Keratinocyte (primary cell): ENCODE measurements around the gene EPHA6. TPM values are rescaled to one million over a fixed set of nuclear protein-coding genes. Genes with fewer than 3 reads are reported as not detected.

Experiments
- DNase-seq: peaks from one replicate; pipeline ENCODE4 v3.0.0-alpha.2; 2011; ENCODE audit warnings: low read depth, missing footprints, low spot score
- FAIRE-seq: peaks from 2 replicates; lab custom pipeline; 2011; peaks lifted over from hg19 to GRCh38; lab: Jason Lieb, UNC
- H2AFZ ChIP-seq: 2 replicates; pipeline ENCODE4 v1.6.0; 2012; ENCODE audit warnings: low read length, control low read depth, inconsistent platforms; ENCODE audit not compliant: control insufficient read depth
- H3K27ac ChIP-seq: 2 replicates; pipeline ENCODE4 v1.5.1; 2011; ENCODE audit warnings: low read length; ENCODE audit not compliant: control insufficient read depth, insufficient read depth
- H3K27me3 ChIP-seq: 3 replicates; pipeline ENCODE4 v1.6.0; 2011; ENCODE audit warnings: low read length; ENCODE audit not compliant: control insufficient read depth, insufficient read depth; ENCODE audit errors: extremely low read depth
- H3K36me3 ChIP-seq, 2 experiments: 2 replicates in 1 of 2; 3 replicates in 1 of 2; pipeline ENCODE4 v1.5.1; 2011; ENCODE audit warnings: low read length in 2 of 2, mild to moderate bottlenecking in 1 of 2; ENCODE audit not compliant: control insufficient read depth in 2 of 2, insufficient read depth in 2 of 2; ENCODE audit errors: extremely low read depth in 1 of 2
- H3K4me1 ChIP-seq: 3 replicates; pipeline ENCODE4 v1.5.1; 2011; ENCODE audit warnings: low read length; ENCODE audit not compliant: control insufficient read depth, insufficient read depth; ENCODE audit errors: extremely low read depth
- H3K4me2 ChIP-seq: 3 replicates; pipeline ENCODE4 v1.6.0; 2011; ENCODE audit warnings: low read depth, low read length; ENCODE audit not compliant: control insufficient read depth, insufficient read depth; ENCODE audit errors: extremely low read depth
- H3K4me3 ChIP-seq, 3 experiments: fragments of 200-600 bp in 1 of 3; sonication (generic) in 1 of 3; 2 replicates in 2 of 3; 3 replicates in 1 of 3; pipeline ENCODE4 v1.5.1; 2011 to 2016; ENCODE audit warnings: low read length in 3 of 3, mild to moderate bottlenecking in 3 of 3, control low read depth in 2 of 3, inconsistent platforms in 1 of 3, low read depth in 1 of 3, mixed read lengths in 1 of 3, mixed run types in 1 of 3, moderate library complexity in 1 of 3; ENCODE audit not compliant: control insufficient read depth in 2 of 3, insufficient read depth in 2 of 3; ENCODE audit errors: extremely low read depth in 1 of 3
- H3K79me2 ChIP-seq: 2 replicates; pipeline ENCODE4 v1.6.0; 2012; ENCODE audit warnings: low read length; ENCODE audit not compliant: control insufficient read depth, insufficient read depth
- H3K9ac ChIP-seq: 3 replicates; pipeline ENCODE4 v1.6.0; 2011; ENCODE audit warnings: low read length; ENCODE audit not compliant: control insufficient read depth, insufficient read depth; ENCODE audit errors: extremely low read depth
- H3K9me1 ChIP-seq: 3 replicates; pipeline ENCODE4 v1.6.0; 2011; ENCODE audit warnings: low read length; ENCODE audit not compliant: control insufficient read depth, insufficient read depth; ENCODE audit errors: extremely low read depth
- H3K9me3 ChIP-seq: 2 replicates; pipeline ENCODE4 v1.5.1; 2012; ENCODE audit warnings: low read depth, low read length; ENCODE audit not compliant: control insufficient read depth
- H4K20me1 ChIP-seq: 3 replicates; pipeline ENCODE4 v1.6.0; 2011; ENCODE audit warnings: low read length; ENCODE audit not compliant: control insufficient read depth, insufficient read depth; ENCODE audit errors: extremely low read depth
- EZH2 ChIP-seq: IDR thresholded peaks from one replicate; pipeline ENCODE4 v1.6.1; 2012; ENCODE audit warnings: inconsistent platforms, mild to moderate bottlenecking, low read length, moderate library complexity
- dilution Hi-C: fragments of 300-500 bp; cut with MboI; formaldehyde crosslinking; loops from one replicate; pipeline ENCODE4 v1.7.0; 2020; ENCODE audit warnings: low sequenced_read_pairs; ENCODE audit not compliant: extremely low pct_ligation_motif_present
- polyA plus RNA-seq, 5 experiments: library from polyadenylated mRNA; depleted of rRNA in 3 of 5; stranded (reverse) in 3 of 5; stranded (forward) in 1 of 5; unstranded in 1 of 5; fragments of >200 nt; gene quantifications; 1 replicate in 1 of 5; 2 replicates in 3 of 5; 3 replicates in 1 of 5; pipeline versions ENCODE4 v1.2.1 to v1.2.3, GENCODE V29; 2011 to 2012; ENCODE audit warnings: missing spikeins in 2 of 5, low read depth in 1 of 5, low replicate concordance in 1 of 5
- TF ChIP-seq, protein P1 (sequence below), 3 experiments: IDR thresholded peaks in 1 of 3; conservative IDR thresholded peaks in 1 of 3; optimal IDR thresholded peaks in 1 of 3; 2 replicates in 2 of 3; 3 replicates in 1 of 3; pipeline versions ENCODE3 to v1.5.1; 2011; ENCODE audit warnings: low read length in 3 of 3, mild to moderate bottlenecking in 3 of 3, moderate library complexity in 2 of 3, control low read depth in 1 of 3, inconsistent platforms in 1 of 3; ENCODE audit not compliant: insufficient read depth in 2 of 3; ENCODE audit errors: extremely low read depth in 1 of 3

Gene EPHA6
- polyA plus RNA-seq, 1 donor (not counting 4 experiments of a cell fraction or from before 2014, with no cell fraction given), result not detected

DNA sequence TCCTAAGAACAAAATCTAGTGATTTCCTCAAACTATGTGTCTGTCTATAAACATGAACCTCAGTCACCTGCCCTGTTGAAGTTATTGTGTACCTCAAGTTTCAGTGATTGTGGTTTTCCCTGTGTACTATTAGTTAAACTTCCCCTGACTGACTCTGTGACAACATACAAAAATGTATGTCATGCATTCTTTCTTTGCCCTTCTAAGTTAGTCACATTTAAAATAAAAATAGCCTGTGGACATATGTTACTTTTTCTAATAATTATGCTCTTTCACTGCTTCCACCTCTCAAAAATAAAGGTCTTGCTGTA lies 29.8 kb downstream of the EPHA6 start:
- Histone ChIP-seq H3K9me3 (no peaks in the 10 kb centered on the region), H3K79me2 (no peaks in the 10 kb centered on the region), H3K9me1 (no peaks in the 10 kb centered on the region), H3K27ac (no peak overlapping the region), H3K27me3 (no peaks in the 10 kb centered on the region), H3K4me2 (no peak overlapping the region), H4K20me1 (no peaks in the 10 kb centered on the region), H3K4me1 (no peaks in the 10 kb centered on the region), H3K9ac (no peak overlapping the region), H3K36me3 (no peaks in the 10 kb centered on the region), H3K4me3 (no peak overlapping the region), H2AFZ (no peak overlapping the region)
- FAIRE-seq, result no peak
- no peak for TF ChIP-seq EZH2
- TF ChIP-seq, protein P1, sequence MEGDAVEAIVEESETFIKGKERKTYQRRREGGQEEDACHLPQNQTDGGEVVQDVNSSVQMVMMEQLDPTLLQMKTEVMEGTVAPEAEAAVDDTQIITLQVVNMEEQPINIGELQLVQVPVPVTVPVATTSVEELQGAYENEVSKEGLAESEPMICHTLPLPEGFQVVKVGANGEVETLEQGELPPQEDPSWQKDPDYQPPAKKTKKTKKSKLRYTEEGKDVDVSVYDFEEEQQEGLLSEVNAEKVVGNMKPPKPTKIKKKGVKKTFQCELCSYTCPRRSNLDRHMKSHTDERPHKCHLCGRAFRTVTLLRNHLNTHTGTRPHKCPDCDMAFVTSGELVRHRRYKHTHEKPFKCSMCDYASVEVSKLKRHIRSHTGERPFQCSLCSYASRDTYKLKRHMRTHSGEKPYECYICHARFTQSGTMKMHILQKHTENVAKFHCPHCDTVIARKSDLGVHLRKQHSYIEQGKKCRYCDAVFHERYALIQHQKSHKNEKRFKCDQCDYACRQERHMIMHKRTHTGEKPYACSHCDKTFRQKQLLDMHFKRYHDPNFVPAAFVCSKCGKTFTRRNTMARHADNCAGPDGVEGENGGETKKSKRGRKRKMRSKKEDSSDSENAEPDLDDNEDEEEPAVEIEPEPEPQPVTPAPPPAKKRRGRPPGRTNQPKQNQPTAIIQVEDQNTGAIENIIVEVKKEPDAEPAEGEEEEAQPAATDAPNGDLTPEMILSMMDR (optimal IDR thresholded peaks at IDR 0.05 in 1 of 3, IDR thresholded peaks at IDR 0.05 in 1 of 3, conservative IDR thresholded peaks at IDR 0.05 in 1 of 3; ENCODE audit: extremely low read depth in 1 of 3, insufficient read depth in 2 of 3, low read length in 3 of 3), result no peak
- no peak for DNase-seq
- dilution Hi-C loops, result no loop called here

DNA sequence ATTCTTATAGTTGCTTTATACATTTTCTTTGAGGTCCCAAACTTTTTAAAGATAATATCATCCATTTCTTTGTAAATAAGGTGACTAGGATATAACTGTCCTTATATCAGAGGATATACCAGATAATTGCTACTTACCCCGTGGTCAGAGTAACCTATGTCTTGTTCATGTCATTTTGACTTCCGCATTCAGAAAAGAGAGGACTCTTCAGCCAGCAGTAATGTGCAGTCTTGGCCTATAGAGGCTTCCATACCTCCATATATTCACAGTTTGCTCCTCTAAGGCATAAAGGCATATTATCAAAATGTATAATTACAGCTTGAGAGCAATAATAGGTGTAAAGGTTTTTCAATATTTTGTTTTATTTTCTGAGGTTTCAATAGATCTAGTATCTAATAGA lies 38.5 kb downstream of the EPHA6 start:
- H4K20me1 ChIP-seq, result no peaks in the 10 kb centered on the region

More for the DNA sequence above, 38.5 kb downstream of the EPHA6 start:
- no peaks in the 10 kb centered on the region for H3K4me1 ChIP-seq
- no peaks in the 10 kb centered on the region for H3K9me3 ChIP-seq
- no peak for TF ChIP-seq EZH2
- TF ChIP-seq, protein P1 (optimal IDR thresholded peaks at IDR 0.05 in 1 of 3, IDR thresholded peaks at IDR 0.05 in 1 of 3, conservative IDR thresholded peaks at IDR 0.05 in 1 of 3; ENCODE audit: extremely low read depth in 1 of 3, insufficient read depth in 2 of 3, low read length in 3 of 3), result no peak
- no peaks in the 10 kb centered on the region for H3K27me3 ChIP-seq
- DNase-seq (no peak), FAIRE-seq (no peak)
- no peak overlapping the region for H3K4me3 ChIP-seq
- dilution Hi-C loops, result no loop called here
- H3K9ac ChIP-seq, result no peak overlapping the region
- H2AFZ ChIP-seq, result no peak overlapping the region
- H3K4me2 ChIP-seq, result no peak overlapping the region
- H3K9me1 ChIP-seq, result no peaks in the 10 kb centered on the region
- H3K79me2 ChIP-seq, result no peaks in the 10 kb centered on the region
- no peaks in the 10 kb centered on the region for H3K36me3 ChIP-seq
- H3K27ac ChIP-seq, result no peak overlapping the region
